GM23338 (cell line): ENCODE measurements around the gene NPHS2. TPM values are rescaled to one million over a fixed set of nuclear protein-coding genes. Genes with fewer than 3 reads are reported as not detected.

Source experiments
- ATAC-seq: fragments of 200-7000 bp; cut with Tn5 transposase; 3 replicates; pipeline ENCODE4 v1.9.1; 2020
- DNase-seq: peaks from one replicate; pipeline ENCODE4 v3.0.0-alpha.2; 2015; ENCODE audit warnings: low spot score
- H2AFZ ChIP-seq: fragments of 200-600 bp; sonication (generic); 2 replicates; pipeline ENCODE4 v1.8.0; 2016; ENCODE audit warnings: antibody characterized with exemption, mild to moderate bottlenecking, moderate library complexity
- H3F3A ChIP-seq: fragments of 200-600 bp; sonication (generic); replicated peaks from 2 replicates; pipeline ENCODE4 v1.8.0; 2017; ENCODE audit warnings: antibody characterized with exemption, mixed run types, low read depth
- H3K27ac ChIP-seq: fragments of 200-600 bp; sonication (generic); 2 replicates; pipeline ENCODE4 v1.6.1; 2016; ENCODE audit warnings: low read depth
- H3K27me3 ChIP-seq: fragments of 200-600 bp; sonication (generic); 2 replicates; pipeline ENCODE4 v1.8.0; 2016; ENCODE audit warnings: mild to moderate bottlenecking, mixed run types, moderate library complexity; ENCODE audit not compliant: insufficient read depth
- H3K36me3 ChIP-seq: fragments of 200-600 bp; sonication (generic); 2 replicates; pipeline ENCODE4 v1.8.0; 2016; ENCODE audit warnings: mild to moderate bottlenecking; ENCODE audit not compliant: insufficient read depth
- H3K4me1 ChIP-seq: fragments of 200-600 bp; sonication (generic); 2 replicates; pipeline ENCODE4 v1.8.0; 2016; ENCODE audit warnings: mild to moderate bottlenecking, moderate library complexity; ENCODE audit not compliant: insufficient read depth
- H3K4me2 ChIP-seq: fragments of 200-600 bp; sonication (generic); 2 replicates; pipeline ENCODE4 v1.7.1; 2017; ENCODE audit warnings: mixed run types
- H3K4me3 ChIP-seq: fragments of 200-600 bp; sonication (generic); 2 replicates; pipeline ENCODE4 v1.6.1; 2016; ENCODE audit warnings: mixed run types
- H3K79me2 ChIP-seq: fragments of 200-600 bp; sonication (generic); replicated peaks from 2 replicates; pipeline ENCODE4 v1.8.0; 2017; ENCODE audit warnings: mild to moderate bottlenecking; ENCODE audit not compliant: insufficient read depth
- H3K9me2 ChIP-seq: fragments of 200-600 bp; sonication (generic); 2 replicates; pipeline ENCODE4 v1.8.0; 2017; ENCODE audit not compliant: insufficient read depth
- H4K20me1 ChIP-seq: fragments of 200-600 bp; sonication (generic); replicated peaks from 2 replicates; pipeline ENCODE4 v1.8.0; 2017; ENCODE audit warnings: mild to moderate bottlenecking; ENCODE audit not compliant: insufficient read depth
- H3K27ac Mint-ChIP-seq: 2 replicates; pipeline ENCODE4 v1.8.0; 2020; ENCODE audit warnings: inconsistent platforms, mild to moderate bottlenecking, moderate library complexity, mixed read lengths
- H3K27me3 Mint-ChIP-seq: 3 replicates; pipeline ENCODE4 v1.8.0; 2022; ENCODE audit warnings: low read depth, mild to moderate bottlenecking, moderate library complexity, mixed read lengths, inconsistent platforms; ENCODE audit not compliant: insufficient read depth, poor library complexity
- H3K36me3 Mint-ChIP-seq: 3 replicates; pipeline ENCODE4 v1.8.0; 2021; ENCODE audit warnings: low read depth, mild to moderate bottlenecking, inconsistent platforms, moderate library complexity, mixed read lengths
- H3K4me1 Mint-ChIP-seq: 3 replicates; pipeline ENCODE4 v1.8.0; 2020; ENCODE audit warnings: mild to moderate bottlenecking, inconsistent platforms, mixed read lengths
- H3K4me3 Mint-ChIP-seq: 3 replicates; pipeline ENCODE4 v1.8.0; 2021; ENCODE audit warnings: moderate library complexity, mild to moderate bottlenecking, inconsistent platforms, mixed read lengths
- H3K9me3 Mint-ChIP-seq: 3 replicates; pipeline ENCODE4 v1.8.0; 2020; ENCODE audit warnings: moderate library complexity, mild to moderate bottlenecking, inconsistent platforms, mixed read lengths
- CREB1 ChIP-seq: fragments of 250-450 bp; sonication (Bioruptor Pico); IDR thresholded peaks from 2 replicates; pipeline ENCODE4 v1.5.0; 2020; ENCODE audit warnings: low read depth, mild to moderate bottlenecking, moderate library complexity
- CTCF ChIP-seq, 2 experiments: fragments of 200-600 bp in 1 of 2; sonication (generic) in 1 of 2; conservative IDR thresholded peaks; 2 replicates each; pipeline versions ENCODE4 v1.5.1 to v1.6.1; 2016 to 2017; ENCODE audit warnings: antibody characterized with exemption in 2 of 2, low read depth in 2 of 2, mild to moderate bottlenecking in 2 of 2, moderate library complexity in 1 of 2
- ETS1 ChIP-seq: IDR thresholded peaks from 2 replicates; pipeline ENCODE4 v1.6.1; 2016; ENCODE audit warnings: antibody characterized with exemption
- EZH2 ChIP-seq: fragments of 200-600 bp; sonication (generic); IDR thresholded peaks from one replicate; pipeline ENCODE4 v1.8.0; 2017; ENCODE audit warnings: antibody characterized with exemption, mild to moderate bottlenecking, low read depth; ENCODE audit not compliant: unreplicated experiment
- EZH2phosphoT487 ChIP-seq: fragments of 200-600 bp; sonication (generic); IDR thresholded peaks from one replicate; pipeline ENCODE4 v1.8.1; 2018; ENCODE audit warnings: antibody characterized with exemption; ENCODE audit not compliant: unreplicated experiment
- JUNB ChIP-seq: IDR thresholded peaks from one replicate; pipeline ENCODE4 v1.6.1; 2016; ENCODE audit warnings: antibody characterized with exemption; ENCODE audit not compliant: unreplicated experiment
- NANOG ChIP-seq: IDR thresholded peaks from 2 replicates; pipeline ENCODE4 v1.6.1; 2016; ENCODE audit warnings: antibody characterized with exemption, borderline replicate concordance
- STAT1 ChIP-seq: IDR thresholded peaks from one replicate; pipeline ENCODE4 v1.6.1; 2016; ENCODE audit warnings: antibody characterized with exemption; ENCODE audit not compliant: unreplicated experiment
- ZNF114 ChIP-seq: fragments of 250-450 bp; sonication (Bioruptor Pico); IDR thresholded peaks from 2 replicates; pipeline ENCODE4 v1.5.0; 2020; ENCODE audit warnings: mild to moderate bottlenecking, moderate library complexity
- ZNF331 ChIP-seq: fragments of 250-450 bp; sonication (Bioruptor Pico); IDR thresholded peaks from 2 replicates; pipeline ENCODE4 v1.5.0; 2020; ENCODE audit warnings: low read depth, mild to moderate bottlenecking, moderate library complexity
- polyA plus RNA-seq: library from polyadenylated mRNA; unstranded; fragments of >200 nt; fragmentation: Nextera tagmentation; extraction: Ambion mirVana; gene quantifications from 2 replicates; pipeline ENCODE4 v1.2.1, GENCODE V29; 2016
- total RNA-seq: library from RNA; depleted of rRNA; stranded (reverse); fragments of >200 nt; shearing (Covaris generic); gene quantifications from 2 replicates; pipeline ENCODE4 v1.2.3, GENCODE V29; 2014
- TF ChIP-seq, protein P1 (sequence below): fragments of 250-450 bp; sonication (Bioruptor Pico); IDR thresholded peaks from 2 replicates; pipeline ENCODE4 v1.5.0; 2020; ENCODE audit warnings: mild to moderate bottlenecking, moderate library complexity

Gene NPHS2
- total and polyA plus RNA-seq, 2 experiments from 2014 or later = not detected

- TF ChIP-seq CTCF (conservative IDR thresholded peaks at IDR 0.05; ENCODE audit: low read depth in 2 of 2) (no peak), STAT1 (no peak), ETS1 (no peak), JUNB (no peak), EZH2 (no peak), NANOG (no peak)
Observed at GRCh38 chr1:179554427-179554826, 21.3 kb downstream of the NPHS2 start (continued).

DNA sequence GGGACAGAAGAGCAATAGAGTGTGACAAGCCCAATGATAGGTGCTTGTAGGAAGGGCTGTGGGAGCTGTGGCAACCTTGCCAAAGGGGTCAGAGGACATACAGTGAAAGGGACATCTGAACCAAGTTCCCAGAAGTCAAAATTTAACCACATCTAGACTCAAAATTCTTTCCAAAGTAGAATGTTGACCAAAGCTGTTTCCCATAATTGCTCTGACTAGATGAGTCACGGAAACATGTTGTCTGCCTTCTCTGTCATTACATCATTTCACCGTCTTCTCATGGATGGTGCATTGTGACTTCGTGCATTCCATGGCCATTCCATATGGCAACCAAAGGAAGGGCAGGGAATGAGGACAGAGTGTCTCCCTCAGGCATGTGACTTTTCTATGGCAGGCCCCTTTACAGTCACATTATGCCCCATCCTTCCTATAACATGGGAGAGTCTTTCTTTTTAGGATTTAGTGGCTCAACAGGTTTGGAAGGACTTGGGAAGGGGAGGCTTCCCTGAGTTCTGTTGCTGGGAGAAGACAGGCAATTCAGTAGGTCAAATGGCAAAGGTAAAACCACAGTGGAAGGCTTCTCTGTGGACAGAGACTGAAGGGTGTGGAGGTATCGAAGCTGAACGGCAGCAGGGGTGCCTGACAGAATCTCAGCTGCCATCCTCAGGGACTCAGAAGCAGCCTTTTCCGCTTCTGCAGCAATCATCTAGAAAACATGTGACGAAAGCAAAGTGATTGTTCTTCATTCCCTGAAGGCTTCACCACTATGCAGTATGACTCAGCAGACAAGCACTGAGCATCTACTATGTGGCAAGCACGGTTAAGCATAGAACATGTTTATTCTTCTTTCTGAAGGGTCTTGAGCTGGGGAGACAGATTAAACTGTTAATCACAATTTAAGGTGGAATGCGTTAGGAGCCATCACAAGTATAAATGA, 24.7 kb downstream of the NPHS2 start:
- no peak overlapping the region for H3K4me3 ChIP-seq
- no peak for DNase-seq
- no peak overlapping the region for H3K27ac ChIP-seq
- H3K9me2 ChIP-seq = no peaks in the 10 kb centered on the region; the same call in 1 of the 2 replicates
- no peaks in the 10 kb centered on the region for H3K36me3 ChIP-seq
- Mint-ChIP-seq H3K27ac (no peak overlapping the region), H3K36me3 (no peaks in the 10 kb centered on the region), H3K27me3 (peaks cover 3% of the 10 kb centered on the region), H3K9me3 (no peaks in the 10 kb centered on the region), H3K4me3 (no peak overlapping the region), H3K4me1 (peaks cover 6% of the 10 kb centered on the region; the same call in 2 of the 3 replicates)
- ATAC-seq = no peak
- no peak overlapping the region; the same call in 1 of the 2 replicates for H2AFZ ChIP-seq
- H3K4me2 ChIP-seq = no peak overlapping the region
- no peaks in the 10 kb centered on the region for H4K20me1 ChIP-seq
- no peaks in the 10 kb centered on the region for H3K4me1 ChIP-seq
- no peaks in the 10 kb centered on the region for H3K27me3 ChIP-seq
- H3K79me2 ChIP-seq = no peaks in the 10 kb centered on the region
- H3F3A ChIP-seq = no peaks in the 10 kb centered on the region
- TF ChIP-seq STAT1 (no peak), ZNF114 (CRISPR knock-in tag) (no peak), NANOG (no peak), CREB1 (CRISPR knock-in tag) (no peak), ETS1 (no peak), EZH2phosphoT487 (no peak), JUNB (no peak), EZH2 (no peak), ZNF331 (CRISPR knock-in tag) (no peak)
- TF ChIP-seq, protein P1, sequence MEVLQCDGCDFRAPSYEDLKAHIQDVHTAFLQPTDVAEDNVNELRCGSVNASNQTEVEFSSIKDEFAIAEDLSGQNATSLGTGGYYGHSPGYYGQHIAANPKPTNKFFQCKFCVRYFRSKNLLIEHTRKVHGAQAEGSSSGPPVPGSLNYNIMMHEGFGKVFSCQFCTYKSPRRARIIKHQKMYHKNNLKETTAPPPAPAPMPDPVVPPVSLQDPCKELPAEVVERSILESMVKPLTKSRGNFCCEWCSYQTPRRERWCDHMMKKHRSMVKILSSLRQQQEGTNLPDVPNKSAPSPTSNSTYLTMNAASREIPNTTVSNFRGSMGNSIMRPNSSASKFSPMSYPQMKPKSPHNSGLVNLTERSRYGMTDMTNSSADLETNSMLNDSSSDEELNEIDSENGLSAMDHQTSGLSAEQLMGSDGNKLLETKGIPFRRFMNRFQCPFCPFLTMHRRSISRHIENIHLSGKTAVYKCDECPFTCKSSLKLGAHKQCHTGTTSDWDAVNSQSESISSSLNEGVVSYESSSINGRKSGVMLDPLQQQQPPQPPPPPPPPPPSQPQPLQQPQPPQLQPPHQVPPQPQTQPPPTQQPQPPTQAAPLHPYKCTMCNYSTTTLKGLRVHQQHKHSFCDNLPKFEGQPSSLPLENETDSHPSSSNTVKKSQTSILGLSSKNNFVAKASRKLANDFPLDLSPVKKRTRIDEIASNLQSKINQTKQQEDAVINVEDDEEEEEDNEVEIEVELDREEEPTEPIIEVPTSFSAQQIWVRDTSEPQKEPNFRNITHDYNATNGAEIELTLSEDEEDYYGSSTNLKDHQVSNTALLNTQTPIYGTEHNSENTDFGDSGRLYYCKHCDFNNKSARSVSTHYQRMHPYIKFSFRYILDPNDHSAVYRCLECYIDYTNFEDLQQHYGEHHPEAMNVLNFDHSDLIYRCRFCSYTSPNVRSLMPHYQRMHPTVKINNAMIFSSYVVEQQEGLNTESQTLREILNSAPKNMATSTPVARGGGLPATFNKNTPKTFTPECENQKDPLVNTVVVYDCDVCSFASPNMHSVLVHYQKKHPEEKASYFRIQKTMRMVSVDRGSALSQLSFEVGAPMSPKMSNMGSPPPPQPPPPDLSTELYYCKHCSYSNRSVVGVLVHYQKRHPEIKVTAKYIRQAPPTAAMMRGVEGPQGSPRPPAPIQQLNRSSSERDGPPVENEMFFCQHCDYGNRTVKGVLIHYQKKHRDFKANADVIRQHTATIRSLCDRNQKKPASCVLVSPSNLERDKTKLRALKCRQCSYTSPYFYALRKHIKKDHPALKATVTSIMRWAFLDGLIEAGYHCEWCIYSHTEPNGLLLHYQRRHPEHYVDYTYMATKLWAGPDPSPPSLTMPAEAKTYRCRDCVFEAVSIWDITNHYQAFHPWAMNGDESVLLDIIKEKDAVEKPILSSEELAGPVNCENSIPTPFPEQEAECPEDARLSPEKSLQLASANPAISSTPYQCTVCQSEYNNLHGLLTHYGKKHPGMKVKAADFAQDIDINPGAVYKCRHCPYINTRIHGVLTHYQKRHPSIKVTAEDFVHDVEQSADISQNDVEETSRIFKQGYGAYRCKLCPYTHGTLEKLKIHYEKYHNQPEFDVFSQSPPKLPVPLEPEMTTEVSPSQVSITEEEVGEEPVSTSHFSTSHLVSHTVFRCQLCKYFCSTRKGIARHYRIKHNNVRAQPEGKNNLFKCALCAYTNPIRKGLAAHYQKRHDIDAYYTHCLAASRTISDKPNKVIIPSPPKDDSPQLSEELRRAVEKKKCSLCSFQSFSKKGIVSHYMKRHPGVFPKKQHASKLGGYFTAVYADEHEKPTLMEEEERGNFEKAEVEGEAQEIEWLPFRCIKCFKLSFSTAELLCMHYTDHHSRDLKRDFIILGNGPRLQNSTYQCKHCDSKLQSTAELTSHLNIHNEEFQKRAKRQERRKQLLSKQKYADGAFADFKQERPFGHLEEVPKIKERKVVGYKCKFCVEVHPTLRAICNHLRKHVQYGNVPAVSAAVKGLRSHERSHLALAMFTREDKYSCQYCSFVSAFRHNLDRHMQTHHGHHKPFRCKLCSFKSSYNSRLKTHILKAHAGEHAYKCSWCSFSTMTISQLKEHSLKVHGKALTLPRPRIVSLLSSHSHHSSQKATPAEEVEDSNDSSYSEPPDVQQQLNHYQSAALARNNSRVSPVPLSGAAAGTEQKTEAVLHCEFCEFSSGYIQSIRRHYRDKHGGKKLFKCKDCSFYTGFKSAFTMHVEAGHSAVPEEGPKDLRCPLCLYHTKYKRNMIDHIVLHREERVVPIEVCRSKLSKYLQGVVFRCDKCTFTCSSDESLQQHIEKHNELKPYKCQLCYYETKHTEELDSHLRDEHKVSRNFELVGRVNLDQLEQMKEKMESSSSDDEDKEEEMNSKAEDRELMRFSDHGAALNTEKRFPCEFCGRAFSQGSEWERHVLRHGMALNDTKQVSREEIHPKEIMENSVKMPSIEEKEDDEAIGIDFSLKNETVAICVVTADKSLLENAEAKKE = no peak
